Measurements from ENCODE around the gene AGMO. TPM values are rescaled to one million over a fixed set of nuclear protein-coding genes. Genes with fewer than 3 reads are reported as not detected.
"Not testable (repeated sequence)": the region's sequence is repeated elsewhere in the genome, so short reads cannot be mapped to it uniquely, and the experiment has no call there.

Gene AGMO
- total RNA-seq, 1 experiment from 2014 or later: 1.1 TPM

GRCh38 chr7:15547320-15547719 lies 14.5 kb downstream of the AGMO start:
- not testable (repeated sequence) for DNase-seq
- peak overlapping the region; percentile 32 for H3K4me3 ChIP-seq (ENCODE audit: insufficient read depth, low read depth, low read length)

GRCh38 chr7:15546272-15546792 lies 15.5 kb downstream of the AGMO start:
- DNase-seq: peak; percentile 1
- Histone ChIP-seq H3K36me3 (replicated peaks; ENCODE audit: control insufficient read depth, insufficient read depth, low read length) (no peaks in the 10 kb centered on the region), H3K27me3 (ENCODE audit: control insufficient read depth, insufficient read depth, low read length) (no peaks in the 10 kb centered on the region), H3K4me3 (ENCODE audit: insufficient read depth, low read depth, low read length) (no peak overlapping the region)

More at GRCh38 chr7:15547320-15547719, 14.5 kb downstream of the AGMO start:
- not testable (repeated sequence) for H3K27me3 ChIP-seq (ENCODE audit: control insufficient read depth, insufficient read depth, low read length); H3K36me3 ChIP-seq (replicated peaks; ENCODE audit: control insufficient read depth, insufficient read depth, low read length)

DNA sequence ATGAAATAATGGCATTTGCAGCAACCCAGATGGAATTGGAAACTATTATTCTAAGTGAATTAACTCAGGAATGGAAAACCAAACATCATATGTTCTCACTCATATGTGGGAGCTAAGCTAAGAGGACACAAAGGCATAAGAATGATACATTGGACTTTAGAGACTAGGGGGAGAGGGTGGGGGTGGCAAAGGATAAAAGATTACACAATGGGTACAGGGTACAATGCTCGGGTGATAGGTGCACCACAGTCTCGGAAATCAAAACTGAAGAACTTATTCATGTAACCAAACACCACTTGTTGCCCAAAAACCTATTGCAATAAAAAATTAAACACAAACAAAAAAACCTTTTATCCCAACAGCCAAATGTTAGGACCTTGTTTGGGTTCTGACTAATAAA lies 17.8 kb downstream of the AGMO start:
- no peak overlapping the region for H3K4me3 ChIP-seq (ENCODE audit: insufficient read depth, low read depth, low read length)
- no peaks in the 10 kb centered on the region for H3K27me3 ChIP-seq (ENCODE audit: control insufficient read depth, insufficient read depth, low read length)
- H3K36me3 ChIP-seq (replicated peaks; ENCODE audit: control insufficient read depth, insufficient read depth, low read length): no peaks in the 10 kb centered on the region
- no peak for DNase-seq

GRCh38 chr7:15543256-15543655 lies 18.6 kb downstream of the AGMO start:
- no peaks in the 10 kb centered on the region for H3K36me3 ChIP-seq (replicated peaks; ENCODE audit: control insufficient read depth, insufficient read depth, low read length)
- no peaks in the 10 kb centered on the region for H3K27me3 ChIP-seq (ENCODE audit: control insufficient read depth, insufficient read depth, low read length)
- no peak for DNase-seq
- H3K4me3 ChIP-seq (ENCODE audit: insufficient read depth, low read depth, low read length): no peak overlapping the region

- Histone ChIP-seq H3K27me3 (ENCODE audit: control insufficient read depth, insufficient read depth, low read length) (no peaks in the 10 kb centered on the region), H3K4me3 (ENCODE audit: insufficient read depth, low read depth, low read length) (no peak overlapping the region), H3K36me3 (replicated peaks; ENCODE audit: control insufficient read depth, insufficient read depth, low read length) (no peaks in the 10 kb centered on the region)
- DNase-seq: no peak
Observed at GRCh38 chr7:15527648-15528047, 34.2 kb downstream of the AGMO start.

DNA sequence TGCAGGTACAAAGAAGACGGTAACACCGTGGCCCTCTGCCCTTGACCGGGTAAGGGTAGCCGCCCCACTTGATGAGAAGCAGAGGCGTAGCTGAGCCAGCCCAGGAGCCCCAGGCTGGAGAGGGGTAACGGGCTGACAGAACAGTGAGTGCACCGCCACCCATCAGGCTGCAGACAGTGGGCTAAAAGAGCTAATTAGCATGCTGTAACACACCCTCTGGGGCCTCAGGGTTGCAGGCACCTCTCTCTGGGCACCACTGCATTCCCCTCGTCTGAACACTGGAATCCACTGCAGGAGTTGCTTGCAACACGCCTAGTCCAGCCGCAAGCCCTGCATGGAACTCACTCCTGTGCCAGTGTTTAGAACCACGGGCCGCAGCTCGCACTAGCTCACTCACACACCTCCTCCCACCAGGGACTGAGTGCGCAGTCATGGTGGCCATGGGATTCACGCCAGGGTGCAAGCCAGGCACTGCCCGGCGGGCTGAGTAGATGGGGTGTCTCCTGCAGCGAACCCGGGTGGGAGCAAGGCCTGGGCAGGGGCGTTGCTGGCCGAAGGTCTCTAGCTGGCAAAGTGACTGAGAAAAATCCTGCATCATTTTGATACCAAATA lies 36.1 kb downstream of the AGMO start:
- H3K36me3 ChIP-seq (replicated peaks; ENCODE audit: control insufficient read depth, insufficient read depth, low read length): no peaks in the 10 kb centered on the region
- H3K4me3 ChIP-seq (ENCODE audit: insufficient read depth, low read depth, low read length): no peak overlapping the region
- H3K27me3 ChIP-seq (ENCODE audit: control insufficient read depth, insufficient read depth, low read length): no peaks in the 10 kb centered on the region
- no peak for DNase-seq

- no peak overlapping the region for H3K4me3 ChIP-seq (ENCODE audit: insufficient read depth, low read depth, low read length)
- no peaks in the 10 kb centered on the region for H3K27me3 ChIP-seq (ENCODE audit: control insufficient read depth, insufficient read depth, low read length)
- no peak for DNase-seq
- no peaks in the 10 kb centered on the region for H3K36me3 ChIP-seq (replicated peaks; ENCODE audit: control insufficient read depth, insufficient read depth, low read length)
Observed at GRCh38 chr7:15524077-15524476, 37.7 kb downstream of the AGMO start.

GRCh38 chr7:15517865-15518264 lies 44.0 kb downstream of the AGMO start:
- not testable (repeated sequence) for DNase-seq; H3K27me3 ChIP-seq (ENCODE audit: control insufficient read depth, insufficient read depth, low read length); H3K36me3 ChIP-seq (replicated peaks; ENCODE audit: control insufficient read depth, insufficient read depth, low read length); H3K4me3 ChIP-seq (ENCODE audit: insufficient read depth, low read depth, low read length)

GRCh38 chr7:15515252-15515651 lies 46.6 kb downstream of the AGMO start:
- no peaks in the 10 kb centered on the region for H3K36me3 ChIP-seq (replicated peaks; ENCODE audit: control insufficient read depth, insufficient read depth, low read length)
- no peak overlapping the region for H3K4me3 ChIP-seq (ENCODE audit: insufficient read depth, low read depth, low read length)
- no peak for DNase-seq

DNA sequence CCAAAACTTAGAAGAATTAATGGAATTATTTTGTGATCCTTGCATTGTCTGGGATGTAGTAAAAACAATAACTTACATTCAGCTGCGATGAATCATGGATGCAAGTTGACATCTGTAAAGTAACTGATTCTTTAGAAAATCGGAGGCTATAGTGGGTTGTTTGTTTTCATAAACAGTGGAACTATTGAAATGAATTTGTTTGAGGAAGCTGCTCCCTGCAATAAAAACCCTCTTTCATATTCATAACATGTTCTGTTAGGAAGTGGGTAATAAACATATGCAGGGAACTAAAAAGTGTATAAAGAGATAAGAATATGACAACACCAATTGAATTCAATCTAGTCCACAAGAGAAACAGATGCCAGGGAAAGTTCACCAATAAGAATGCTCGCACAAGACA lies 53.6 kb downstream of the AGMO start:
- no peak for DNase-seq
- Histone ChIP-seq H3K27me3 (ENCODE audit: control insufficient read depth, insufficient read depth, low read length) (no peaks in the 10 kb centered on the region), H3K36me3 (replicated peaks; ENCODE audit: control insufficient read depth, insufficient read depth, low read length) (no peaks in the 10 kb centered on the region), H3K4me3 (ENCODE audit: insufficient read depth, low read depth, low read length) (no peak overlapping the region)

More at GRCh38 chr7:15515252-15515651, 46.6 kb downstream of the AGMO start:
- H3K27me3 ChIP-seq (ENCODE audit: control insufficient read depth, insufficient read depth, low read length): no peaks in the 10 kb centered on the region

DNA sequence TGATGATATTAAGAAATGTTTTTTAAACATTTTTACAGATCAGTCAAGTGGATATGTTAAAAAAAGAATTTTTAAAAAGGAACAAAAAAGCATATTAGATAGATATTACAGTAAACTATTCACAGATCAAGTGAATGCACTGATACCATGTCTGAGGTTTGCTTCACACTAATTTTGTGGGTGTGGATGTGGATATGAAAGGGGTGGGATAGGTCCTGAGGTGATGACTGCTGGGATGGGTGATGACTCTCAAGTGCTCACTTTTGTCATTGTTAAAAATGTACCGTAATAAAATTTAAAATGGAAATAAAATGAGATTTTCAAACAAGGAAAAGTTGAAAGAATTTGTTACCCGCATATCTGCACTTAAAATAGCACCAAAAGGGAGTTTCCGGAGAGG lies 54.1 kb downstream of the AGMO start:
- DNase-seq: no peak
- no peaks in the 10 kb centered on the region for H3K36me3 ChIP-seq (replicated peaks; ENCODE audit: control insufficient read depth, insufficient read depth, low read length)
- H3K27me3 ChIP-seq (ENCODE audit: control insufficient read depth, insufficient read depth, low read length): no peaks in the 10 kb centered on the region
- H3K4me3 ChIP-seq (ENCODE audit: insufficient read depth, low read depth, low read length): no peak overlapping the region

DNA sequence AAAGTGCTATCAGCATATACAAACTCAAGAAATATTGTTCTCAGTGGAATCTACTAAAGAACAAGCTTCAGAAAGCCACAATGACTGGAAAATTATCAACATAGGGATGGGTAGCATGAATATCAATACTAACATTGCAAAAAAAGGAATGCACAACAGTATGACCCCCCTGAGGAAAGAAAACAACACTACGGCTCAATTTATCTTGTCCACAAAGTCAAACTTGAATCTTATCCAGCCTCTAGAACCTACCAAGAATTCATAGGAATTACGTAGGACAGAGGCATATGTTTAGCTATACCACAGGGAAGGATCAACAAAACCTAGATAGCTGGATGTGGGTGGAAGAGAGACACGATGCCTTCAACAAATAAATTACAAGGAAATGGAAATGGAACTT lies 54.6 kb downstream of the AGMO start:
- no peaks in the 10 kb centered on the region for H3K27me3 ChIP-seq (ENCODE audit: control insufficient read depth, insufficient read depth, low read length)
- no peak for DNase-seq
- H3K36me3 ChIP-seq (replicated peaks; ENCODE audit: control insufficient read depth, insufficient read depth, low read length): no peaks in the 10 kb centered on the region

DNA sequence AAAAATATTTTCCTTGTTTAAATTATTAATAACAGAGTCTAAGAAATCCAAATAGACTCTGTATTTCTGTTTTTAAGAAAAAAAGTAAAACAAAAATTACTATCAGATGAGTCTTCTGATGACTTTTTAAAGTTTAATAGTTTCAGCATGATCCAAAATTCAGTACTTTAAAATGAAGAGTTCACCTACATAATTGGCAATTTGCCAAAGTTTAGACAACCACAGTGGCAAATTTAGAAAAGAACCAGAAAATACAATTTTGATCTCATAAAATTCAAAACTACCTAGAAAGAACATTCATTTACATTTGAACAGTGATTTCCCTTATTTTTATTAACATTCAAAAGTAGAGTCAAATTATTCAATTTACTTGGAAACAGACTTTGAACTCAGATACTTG lies 56.1 kb downstream of the AGMO start:
- DNase-seq: no peak
- H3K4me3 ChIP-seq (ENCODE audit: insufficient read depth, low read depth, low read length): no peak overlapping the region
- H3K27me3 ChIP-seq (ENCODE audit: control insufficient read depth, insufficient read depth, low read length): no peaks in the 10 kb centered on the region
- H3K36me3 ChIP-seq (replicated peaks; ENCODE audit: control insufficient read depth, insufficient read depth, low read length): no peaks in the 10 kb centered on the region

More for the DNA sequence above, 54.6 kb downstream of the AGMO start:
- H3K4me3 ChIP-seq (ENCODE audit: insufficient read depth, low read depth, low read length): no peak overlapping the region

- H3K4me3 ChIP-seq (ENCODE audit: insufficient read depth, low read depth, low read length): no peak overlapping the region
- no peak for DNase-seq
- no peaks in the 10 kb centered on the region for H3K36me3 ChIP-seq (replicated peaks; ENCODE audit: control insufficient read depth, insufficient read depth, low read length)
- H3K27me3 ChIP-seq (ENCODE audit: control insufficient read depth, insufficient read depth, low read length): no peaks in the 10 kb centered on the region
Observed at GRCh38 chr7:15504351-15504750, 57.5 kb downstream of the AGMO start.

DNA sequence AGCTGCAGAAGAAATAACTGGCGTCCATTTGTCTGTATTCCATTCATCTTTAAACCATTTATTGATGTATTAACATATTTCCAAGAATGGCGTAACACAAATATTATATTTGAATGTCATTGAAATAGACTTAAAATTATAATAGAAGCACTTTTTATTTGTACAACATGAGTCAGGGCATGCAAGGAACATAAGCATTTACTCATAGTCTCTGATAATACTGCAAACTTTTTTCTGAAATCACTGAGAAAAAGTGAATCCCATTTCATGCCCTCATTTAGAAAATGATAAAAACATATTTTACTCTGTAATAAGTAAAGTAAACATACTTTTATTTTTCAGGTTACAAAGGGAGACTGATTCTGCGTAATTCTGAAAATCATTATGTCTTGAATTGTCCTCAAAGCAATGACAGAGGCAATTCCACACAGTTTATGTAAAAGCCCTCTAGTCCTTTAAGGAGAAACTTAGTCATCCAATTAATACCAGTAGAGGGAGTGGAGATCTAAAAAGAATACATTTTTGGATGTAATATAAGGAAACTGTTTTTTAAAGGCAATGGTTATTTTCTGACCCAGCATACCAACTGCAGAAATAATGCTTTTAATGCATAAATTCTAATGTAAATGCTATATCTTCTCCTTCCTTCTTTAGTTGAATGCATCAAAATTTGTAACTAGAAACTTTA lies 58.1 kb downstream of the AGMO start:
- Histone ChIP-seq H3K4me3 (ENCODE audit: insufficient read depth, low read depth, low read length) (no peak overlapping the region), H3K27me3 (ENCODE audit: control insufficient read depth, insufficient read depth, low read length) (no peaks in the 10 kb centered on the region), H3K36me3 (replicated peaks; ENCODE audit: control insufficient read depth, insufficient read depth, low read length) (no peaks in the 10 kb centered on the region)
- DNase-seq: no peak

All from H7 (cell line).